ENCODE data around the gene KCNT1.

- TF ChIP-seq EZH2phosphoT487 (conservative IDR thresholded peaks at IDR 0.05; ENCODE audit: low read length) = no peak
- TF ChIP-seq, protein P1, sequence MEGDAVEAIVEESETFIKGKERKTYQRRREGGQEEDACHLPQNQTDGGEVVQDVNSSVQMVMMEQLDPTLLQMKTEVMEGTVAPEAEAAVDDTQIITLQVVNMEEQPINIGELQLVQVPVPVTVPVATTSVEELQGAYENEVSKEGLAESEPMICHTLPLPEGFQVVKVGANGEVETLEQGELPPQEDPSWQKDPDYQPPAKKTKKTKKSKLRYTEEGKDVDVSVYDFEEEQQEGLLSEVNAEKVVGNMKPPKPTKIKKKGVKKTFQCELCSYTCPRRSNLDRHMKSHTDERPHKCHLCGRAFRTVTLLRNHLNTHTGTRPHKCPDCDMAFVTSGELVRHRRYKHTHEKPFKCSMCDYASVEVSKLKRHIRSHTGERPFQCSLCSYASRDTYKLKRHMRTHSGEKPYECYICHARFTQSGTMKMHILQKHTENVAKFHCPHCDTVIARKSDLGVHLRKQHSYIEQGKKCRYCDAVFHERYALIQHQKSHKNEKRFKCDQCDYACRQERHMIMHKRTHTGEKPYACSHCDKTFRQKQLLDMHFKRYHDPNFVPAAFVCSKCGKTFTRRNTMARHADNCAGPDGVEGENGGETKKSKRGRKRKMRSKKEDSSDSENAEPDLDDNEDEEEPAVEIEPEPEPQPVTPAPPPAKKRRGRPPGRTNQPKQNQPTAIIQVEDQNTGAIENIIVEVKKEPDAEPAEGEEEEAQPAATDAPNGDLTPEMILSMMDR (IDR thresholded peaks at IDR 0.05; ENCODE audit: insufficient read depth, low read length, poor library complexity, severe bottlenecking) = no peak
Measured at GRCh38 chr9:135749171-135750045, 47.4 kb downstream of the KCNT1 start.
